NCI-H748 (cell line): ENCODE measurements around the gene FASTKD2.

Experiments used
- DNase-seq: peaks from one replicate; lab custom pipeline; 2025; ENCODE audit not compliant: unreplicated experiment; lab: John Stamatoyannopoulos, UW

Gene FASTKD2

DNA sequence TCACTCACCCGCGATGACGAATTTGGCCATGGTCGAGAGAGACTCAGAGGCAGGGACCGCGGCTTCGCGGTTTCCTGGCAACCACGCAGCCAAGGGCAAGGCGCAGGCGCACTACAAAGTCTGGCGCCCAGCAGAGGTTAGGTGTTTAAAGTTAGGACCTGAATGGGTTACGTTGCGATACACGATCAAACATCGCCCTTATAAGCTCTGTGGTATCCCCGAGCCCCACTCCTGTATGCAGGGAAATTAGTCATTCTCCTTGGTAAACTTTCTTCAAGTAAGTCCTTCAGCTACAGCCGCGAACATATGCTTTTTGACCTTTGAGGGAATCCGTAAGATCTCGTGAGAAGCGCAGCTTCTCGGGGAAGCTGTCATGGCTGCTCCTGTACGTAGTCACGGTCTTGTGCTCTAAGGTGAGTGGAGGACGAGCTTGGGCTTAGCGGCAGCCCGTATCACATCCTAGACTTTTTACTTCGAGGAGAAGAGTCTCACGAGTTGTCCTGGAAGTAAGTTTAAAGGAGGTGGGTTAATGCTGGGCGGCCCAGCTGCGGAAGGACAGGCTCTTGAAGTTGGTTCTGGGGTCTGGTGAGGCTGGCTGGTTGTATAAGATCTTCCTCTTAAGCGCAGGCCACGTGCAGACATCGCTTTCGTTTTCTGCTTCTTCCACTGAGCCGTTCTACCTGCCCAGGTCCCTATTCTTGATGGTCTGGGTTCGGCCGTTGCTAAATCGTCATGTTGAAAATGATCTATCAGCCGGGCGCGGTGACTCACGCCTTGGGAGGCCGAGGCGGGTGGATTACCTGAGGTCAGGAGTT lies at the start of gene FASTKD2, which contains the start of gene MDH1B:
TSS of gene FASTKD2 (plus strand) at position 365 of the 815 bp plus-strand sequence. CDS start 1,088 bp downstream, outside the sequence.
TSS of gene MDH1B (minus strand) at position 87 of the 815 bp plus-strand sequence. CDS start at position 30, 57 bp downstream.
- DNase-seq, result peak; percentile 90

DNA sequence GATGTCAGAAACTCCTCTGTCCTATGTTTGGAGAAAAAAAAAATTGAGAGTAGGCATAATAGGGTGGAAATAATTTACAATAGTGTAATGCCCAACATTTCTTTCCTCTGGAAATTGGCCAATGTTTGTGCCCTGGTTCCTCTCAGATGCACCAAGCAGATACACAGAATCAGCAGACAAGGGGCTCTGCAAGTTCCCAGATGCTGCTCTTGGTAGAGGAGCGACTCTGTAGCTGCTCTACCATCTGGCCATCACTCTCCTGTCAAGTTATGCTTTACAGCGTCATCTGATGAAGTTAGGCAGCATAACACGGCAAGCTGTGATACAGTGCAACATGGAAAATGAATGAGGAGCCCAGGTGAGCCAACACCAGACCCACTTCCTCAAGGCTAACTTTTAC lies 48.8 kb upstream of the FASTKD2 start:
- DNase-seq, result no peak

DNA sequence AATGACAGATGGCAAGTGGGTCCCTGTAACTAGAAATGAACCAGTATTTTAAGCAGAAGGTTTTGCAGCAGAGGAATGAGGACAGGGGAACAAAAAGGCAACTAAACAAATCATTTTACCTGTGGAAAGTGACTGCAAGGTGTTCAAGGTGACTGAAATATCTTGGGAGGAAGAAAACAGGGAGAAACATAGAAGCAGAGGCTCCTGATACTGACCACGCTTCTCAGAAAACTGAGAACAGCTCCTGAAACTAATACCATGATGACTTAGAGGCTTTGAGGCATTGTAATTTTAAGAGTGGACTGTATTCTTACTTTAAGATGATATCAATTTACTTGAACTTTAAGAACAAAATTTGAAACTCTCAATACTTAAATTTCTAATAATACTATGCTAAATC lies 47.1 kb upstream of the FASTKD2 start, which contains the start of gene DYTN:
TSS of gene DYTN (minus strand) at position 101 of the 400 bp plus-strand sequence. CDS start 117 bp downstream, outside the sequence.
- DNase-seq, result no peak

DNA sequence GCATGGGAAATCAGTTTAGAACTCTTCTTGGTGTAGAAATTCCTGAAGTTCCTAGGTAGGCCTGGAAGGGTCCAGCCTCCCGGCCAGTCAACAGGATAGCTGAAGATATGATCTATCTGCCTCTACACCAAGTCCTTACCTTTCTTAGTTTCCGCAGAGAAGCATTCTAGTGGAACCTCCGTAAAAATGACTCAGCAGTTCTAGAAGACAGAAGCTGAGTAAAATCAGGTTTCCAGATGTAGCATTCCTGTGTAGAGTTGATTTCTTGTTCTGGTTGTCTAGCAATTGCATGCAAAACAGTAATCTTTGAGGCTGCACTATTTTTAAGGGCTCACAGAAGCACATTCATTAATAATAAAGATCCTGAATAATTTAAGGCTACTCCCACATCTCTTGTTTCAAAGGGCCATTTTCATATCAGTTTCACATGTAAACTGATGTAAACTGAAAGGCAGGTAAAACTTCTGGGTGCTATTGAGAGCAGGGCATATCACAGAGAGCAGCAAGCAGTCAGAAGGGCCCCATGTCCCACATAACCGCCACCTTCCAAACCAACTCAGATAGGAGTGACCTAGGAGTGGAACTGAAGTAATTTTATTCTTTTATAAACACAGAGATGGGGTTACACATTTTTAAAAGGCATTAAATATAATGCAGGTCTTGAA lies 44.0 kb upstream of the FASTKD2 start:
- DNase-seq, result no peak

DNA sequence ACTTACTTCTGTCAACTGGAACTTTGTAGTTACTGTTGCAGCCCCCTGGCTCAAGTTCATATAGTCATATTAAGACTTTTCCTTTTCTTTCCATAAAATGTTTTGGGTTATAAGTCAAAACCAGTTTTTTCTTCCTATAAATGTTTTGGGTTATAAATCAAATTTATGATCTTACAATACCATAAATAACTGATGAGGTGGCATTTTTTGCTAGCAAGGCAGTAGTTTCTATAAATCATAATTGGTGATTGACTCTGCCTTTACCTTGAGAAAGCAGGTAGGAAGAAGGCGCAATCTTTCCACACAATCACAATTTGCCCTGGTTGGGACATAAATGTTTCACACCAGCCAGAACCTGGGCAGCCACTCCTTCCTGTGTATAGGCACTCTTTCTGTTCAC lies 42.1 kb upstream of the FASTKD2 start:
- no peak for DNase-seq

DNA sequence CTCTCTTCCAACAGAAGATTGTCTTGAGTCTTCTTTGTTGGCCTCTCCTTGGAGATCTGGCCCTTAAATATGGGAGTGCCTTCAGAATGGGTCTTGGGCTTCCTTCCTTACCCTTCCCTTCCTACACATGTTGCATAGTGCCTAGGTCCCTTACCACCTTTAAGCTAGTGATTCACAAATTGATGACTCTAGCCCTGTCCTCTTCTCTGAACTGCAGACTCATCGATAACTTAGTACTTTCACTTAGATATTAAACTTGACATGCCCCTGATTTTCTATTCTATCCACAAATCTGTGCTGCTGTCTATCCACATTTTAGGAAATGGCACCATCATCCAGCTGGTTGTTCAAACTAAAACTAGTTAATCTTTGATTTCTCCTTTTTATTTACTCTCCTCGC lies 38.1 kb upstream of the FASTKD2 start:
- DNase-seq, result no peak

DNA sequence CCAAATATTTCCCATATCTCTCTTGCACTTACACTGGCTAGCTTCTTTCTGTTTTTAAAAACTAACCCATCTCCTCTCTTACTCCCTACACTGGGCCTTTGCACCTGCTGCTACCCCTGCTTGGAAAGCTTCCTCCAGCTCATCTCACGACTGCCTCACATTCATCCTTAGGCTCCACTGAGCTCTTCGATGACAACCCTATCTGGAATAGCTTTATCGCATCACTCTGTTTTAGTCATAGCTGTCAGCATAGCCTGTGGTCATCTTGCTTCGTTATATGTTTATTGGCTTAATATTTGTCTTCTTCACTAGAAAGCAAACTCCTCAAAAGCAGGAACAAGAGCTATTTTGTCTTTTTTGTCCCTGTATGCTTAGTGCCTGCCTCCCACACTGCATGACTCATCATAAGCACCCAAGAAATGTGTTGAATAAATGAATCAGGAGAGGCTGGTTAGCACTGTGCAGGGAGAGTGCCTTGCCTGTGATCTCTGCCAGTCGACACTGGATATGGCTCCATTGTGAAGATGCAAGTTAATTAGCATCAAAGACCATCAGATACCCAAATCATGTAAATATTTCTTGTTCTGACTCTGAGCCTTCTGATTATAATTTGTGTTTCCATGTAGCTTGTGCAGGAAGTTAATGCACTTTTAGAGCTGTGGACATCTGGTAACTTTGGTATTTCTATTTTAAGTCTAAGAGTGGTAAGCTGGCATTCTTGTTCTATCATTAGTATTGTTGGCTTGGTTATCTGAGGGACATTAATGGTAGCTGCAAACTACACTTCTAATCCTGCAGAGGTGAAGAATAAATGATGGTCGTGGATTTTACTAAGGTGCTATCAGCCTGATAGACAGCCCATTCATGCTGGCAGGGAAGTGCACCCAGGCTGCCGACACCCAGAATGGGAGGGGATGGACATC lies 36.9 kb upstream of the FASTKD2 start:
- no peak for DNase-seq

DNA sequence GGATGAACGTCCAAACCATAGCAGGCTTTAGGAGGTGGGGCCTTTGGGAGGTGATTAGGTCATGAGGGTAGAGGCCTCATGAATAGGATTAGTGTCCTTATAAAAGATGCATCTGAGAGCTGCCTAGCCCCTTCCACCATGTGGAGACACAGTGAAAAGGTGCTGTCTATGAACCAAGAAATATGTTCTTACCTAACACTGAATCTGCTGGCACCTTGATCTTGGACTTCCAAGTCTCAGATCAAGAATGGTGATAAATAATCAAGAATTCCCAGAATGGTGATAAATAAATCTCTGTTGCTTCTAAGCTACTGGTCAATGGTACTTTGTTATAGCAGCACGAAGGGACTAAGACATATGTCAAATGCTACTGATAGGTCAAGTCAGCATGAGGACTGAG lies 32.1 kb upstream of the FASTKD2 start:
- no peak for DNase-seq

DNA sequence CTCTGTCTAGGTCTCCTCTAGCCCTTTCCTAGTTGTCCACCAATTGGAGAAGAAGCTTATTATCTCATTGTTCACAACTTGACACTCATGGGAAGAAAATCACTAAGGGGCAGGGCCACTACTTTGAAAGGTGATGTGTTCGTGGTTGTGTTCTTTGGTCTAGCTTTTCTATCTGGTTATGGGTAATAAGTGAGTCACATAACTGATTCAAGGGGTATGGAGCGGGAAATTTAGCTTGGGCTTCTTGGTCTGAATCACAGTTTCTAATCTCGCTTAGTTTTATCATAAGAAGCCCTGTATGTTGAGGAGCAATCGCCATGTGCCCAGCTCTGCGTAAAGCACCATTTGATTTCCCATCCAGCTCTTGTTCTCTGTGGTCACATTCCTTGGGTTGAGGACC lies 28.5 kb upstream of the FASTKD2 start:
- no peak for DNase-seq

DNA sequence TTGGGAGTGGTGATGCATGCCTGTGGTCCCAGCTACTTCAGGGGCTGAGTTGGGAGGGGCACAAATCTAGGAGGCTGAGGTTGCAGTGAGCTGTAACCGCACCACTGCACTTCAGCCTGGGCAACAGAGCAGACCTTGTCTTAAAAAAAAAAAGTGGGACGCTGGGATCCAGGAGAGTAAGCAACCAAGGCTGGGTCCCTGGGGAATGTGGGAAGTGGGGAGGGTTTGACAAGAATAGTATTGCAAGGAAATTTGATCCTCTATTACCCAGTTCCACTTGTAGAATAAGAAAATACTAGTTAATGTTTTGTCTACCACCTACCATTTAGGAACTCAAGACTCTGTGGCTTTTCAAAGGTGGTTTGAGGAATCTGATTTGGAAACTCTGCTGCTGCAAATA lies 26.1 kb upstream of the FASTKD2 start:
- DNase-seq, result no peak

DNA sequence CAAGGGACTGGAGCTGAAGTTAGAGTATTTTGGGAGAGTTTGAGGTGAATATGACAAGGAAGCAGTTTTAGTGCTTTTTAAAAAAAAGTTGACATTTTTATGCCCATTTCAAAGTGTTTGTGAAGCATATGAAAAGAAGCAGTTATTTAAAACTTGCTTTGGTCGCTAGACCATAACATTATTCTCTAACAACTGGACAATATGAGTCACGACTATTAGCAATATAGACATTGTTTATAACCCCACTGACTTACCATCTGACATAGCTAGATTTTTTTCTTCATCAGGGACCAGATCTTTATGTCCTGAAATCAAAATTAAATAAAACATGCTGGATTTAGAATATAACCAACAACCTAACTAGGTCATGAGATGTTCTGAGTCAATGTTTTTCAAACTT lies 24.6 kb upstream of the FASTKD2 start:
- no peak for DNase-seq

DNA sequence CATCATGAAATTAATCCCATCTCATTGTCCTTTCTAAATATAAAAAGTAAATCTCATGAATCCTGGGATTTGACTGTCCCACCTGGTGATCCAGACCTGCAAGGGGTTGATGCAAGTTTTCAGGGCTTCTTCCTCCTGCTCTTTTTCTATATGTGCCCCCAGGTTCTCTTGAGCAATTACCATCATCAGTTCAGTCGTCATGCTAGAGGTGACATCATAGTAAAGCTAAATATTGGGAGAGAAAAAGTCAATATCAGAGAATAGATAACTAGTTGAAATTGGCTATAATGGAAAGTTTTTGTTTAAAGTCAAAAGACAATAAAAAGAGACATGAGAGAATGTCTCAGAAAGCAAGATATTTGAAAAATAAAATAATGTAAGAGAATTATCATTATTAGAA lies 8.6 kb upstream of the FASTKD2 start:
- DNase-seq, result no peak

DNA sequence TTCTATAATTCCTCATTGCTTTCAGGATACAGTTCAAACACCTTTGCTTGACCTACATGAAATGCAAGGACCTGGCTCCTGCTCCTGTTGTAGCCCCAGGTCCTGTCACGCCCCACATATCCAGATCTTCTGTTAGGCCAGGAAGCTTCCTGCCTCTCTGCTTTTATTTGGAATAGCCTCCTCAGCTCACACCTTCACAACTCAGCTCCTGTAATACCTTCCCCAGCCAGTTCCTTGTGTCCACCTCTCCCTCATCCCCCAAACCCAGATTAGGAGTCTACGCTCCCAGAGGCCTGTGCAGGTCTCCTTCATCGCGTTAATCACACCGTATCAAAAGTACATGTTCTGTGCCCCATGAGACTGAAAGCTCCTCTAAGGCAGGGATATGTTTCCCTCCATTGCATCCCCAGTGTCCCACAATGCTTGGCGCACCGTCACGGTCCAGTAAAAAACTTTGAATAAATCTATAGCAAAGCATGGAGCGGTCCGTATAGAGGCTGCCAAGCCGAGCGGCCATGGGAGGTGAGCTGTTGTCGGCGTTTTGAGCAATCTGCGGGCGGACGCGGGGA lies 649 bp upstream of the FASTKD2 start:
- peak; percentile 59 for DNase-seq

DNA sequence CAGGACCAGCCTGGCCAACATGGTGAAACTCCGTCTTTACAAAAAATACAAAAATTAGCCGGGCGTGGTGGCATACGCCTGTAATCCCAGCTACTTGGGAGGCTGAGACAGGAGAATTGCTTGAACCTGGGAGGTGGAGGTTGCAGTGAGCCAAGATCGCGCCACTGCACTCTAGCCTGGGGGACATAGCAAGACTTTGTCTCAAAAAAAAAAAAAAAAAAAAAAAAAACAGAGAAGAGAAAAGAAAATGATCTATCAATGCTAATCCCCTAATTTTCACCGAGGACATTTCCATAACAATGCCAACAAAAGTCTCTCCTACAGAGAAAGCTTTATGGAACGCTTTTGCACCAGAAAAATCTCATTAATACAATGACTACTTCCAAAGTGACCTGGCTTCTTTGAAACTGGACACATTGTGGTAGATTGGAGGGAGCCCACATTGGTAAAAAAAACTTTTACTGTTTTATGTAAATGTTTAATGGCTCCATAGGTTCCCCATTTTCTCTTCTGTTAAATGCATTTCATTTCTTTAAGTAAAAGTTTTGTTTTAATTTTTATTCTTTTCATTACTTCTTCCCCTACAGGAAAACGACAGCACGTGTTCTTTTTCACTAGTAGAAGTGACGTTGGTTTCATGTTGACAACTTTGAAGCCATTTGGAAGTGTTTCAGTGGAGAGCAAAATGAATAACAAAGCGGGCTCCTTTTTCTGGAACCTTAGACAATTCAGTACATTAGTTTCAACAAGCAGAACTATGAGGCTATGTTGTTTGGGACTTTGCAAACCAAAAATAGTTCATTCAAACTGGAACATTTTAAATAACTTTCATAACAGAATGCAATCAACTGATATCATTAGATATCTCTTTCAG lies 888 bp downstream of the FASTKD2 start:
- no peak for DNase-seq

DNA sequence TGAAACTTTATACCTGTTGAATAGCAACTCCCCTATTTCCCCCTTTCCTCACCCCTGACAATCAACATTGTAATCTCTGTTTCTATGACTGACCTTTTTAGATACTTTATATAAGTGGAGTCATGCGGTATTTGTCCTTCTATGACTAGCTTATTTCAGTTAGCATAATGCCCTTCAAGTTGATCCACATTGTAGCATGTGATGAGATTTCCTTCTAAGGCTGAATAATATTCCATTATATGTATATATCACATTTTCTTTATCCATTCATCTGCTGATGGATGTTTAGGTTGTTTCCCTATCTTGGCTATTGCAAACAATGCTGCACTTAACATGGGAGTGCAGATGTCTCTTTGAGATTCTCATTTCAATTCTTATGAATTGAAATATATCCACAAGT lies 9.5 kb downstream of the FASTKD2 start:
- no peak for DNase-seq

DNA sequence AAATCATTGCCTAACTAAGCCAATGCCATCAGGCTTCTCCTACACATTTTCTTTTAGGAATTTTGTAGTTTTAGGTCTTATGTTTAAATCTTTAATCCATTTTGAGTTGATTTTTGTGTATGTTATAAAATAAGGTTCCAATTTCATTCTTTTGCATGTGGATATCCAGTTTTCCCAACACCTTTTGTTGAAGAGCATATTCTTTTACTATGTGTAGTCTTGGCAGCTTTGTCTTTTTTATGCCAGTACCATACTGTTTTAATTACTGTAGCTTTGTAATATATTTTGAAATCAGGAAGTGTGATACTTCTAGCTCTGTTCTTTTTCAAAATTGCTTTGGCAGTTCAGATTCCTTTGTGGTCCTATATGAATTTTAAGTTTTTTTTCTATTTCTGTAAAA lies 11.0 kb downstream of the FASTKD2 start:
- DNase-seq, result no peak

DNA sequence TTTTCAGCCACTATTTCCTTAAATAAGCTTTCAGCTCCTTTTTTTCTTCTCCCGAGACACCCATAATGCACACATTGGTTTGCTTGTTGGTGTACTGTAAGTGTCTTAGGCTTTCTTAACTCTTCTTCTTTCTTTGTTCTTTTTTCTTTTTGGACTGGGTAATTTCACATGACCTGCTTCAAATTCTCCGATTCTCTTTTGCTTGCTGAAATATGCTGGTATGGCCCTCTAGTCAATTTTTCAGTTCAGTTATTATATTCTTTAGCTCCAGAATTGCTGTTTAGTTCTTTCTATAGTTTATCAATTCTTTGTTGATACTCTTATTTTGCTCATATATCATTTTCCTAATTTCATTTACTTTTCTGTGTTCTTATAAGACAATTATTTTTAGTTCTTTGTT lies 15.3 kb downstream of the FASTKD2 start:
- no peak for DNase-seq

DNA sequence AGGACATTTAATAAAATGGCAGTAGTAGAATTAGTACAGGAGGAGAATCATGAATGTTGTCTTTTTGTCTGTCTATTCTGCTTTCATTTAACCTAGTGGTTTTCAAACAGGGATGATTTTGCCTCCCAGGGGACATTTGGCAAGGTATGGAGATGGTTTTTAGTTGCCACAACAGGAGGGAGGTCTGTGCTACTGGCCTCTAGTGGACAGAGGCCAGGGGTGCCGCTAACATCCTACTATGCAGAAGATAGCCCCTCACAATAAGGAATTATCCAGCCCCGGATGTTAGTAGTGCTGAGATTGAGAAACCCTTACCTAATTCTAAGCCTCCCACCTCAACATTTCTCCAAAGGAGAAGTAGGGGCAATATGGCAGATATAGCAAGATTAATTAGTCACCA lies 18.3 kb downstream of the FASTKD2 start:
- DNase-seq, result peak; percentile 18

DNA sequence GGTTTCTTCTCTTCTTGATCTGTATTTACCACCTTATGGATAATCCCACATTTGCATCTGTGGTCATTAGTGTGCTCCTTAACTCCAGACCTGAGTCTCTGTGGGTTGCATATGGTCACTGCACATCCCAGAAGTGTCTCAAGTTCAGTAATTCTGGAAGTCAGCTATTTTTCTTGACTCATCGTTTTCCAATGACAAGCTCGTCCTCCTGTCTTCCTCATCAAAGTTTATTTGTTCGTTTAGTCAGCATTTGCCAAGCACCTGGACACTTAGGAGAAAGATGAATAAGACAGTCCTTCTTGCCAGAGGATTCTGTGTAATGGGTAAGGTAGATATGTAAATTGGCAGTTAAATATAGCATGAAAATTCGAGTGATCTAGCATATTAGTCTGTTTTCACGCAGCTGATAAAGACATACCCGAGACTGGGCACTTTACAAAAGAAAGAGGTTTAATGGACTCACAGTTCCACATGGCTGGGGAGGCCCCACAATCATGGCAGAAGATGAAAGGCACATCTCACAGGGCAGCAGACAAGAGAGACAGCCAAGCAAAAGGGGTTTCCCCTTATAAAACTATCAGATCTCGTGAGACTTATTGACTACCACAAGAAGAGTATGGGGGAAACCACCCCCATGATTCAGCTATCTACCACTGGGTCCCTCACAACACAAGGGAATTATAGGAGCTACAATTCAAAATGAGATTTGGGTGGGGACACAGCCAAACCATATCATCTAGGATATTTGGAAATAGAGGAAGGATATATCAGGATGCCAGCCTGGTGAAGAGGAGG lies 19.4 kb downstream of the FASTKD2 start:
- no peak for DNase-seq
